ENCODE results near the gene IER5. TPM values are rescaled to one million over a fixed set of nuclear protein-coding genes. Genes with fewer than 3 reads are reported as not detected.

IER5 gene
- total RNA-seq, 2 donors from 2014 or later: 13.2 to 21.2 TPM

- peak overlapping the region; percentile 71 for H3K9ac ChIP-seq (ENCODE audit: extremely low read depth, low read length, poor library complexity, severe bottlenecking)
- 0% methylated on average over 5 to 97 of the region's 97 CpGs for WGBS, 2 experiments (ENCODE audit: insufficient coverage in 1 of 2, insufficient read length in 1 of 2)
- H3K36me3 Mint-ChIP-seq (ENCODE audit: low read depth): peaks cover 21% of the 10 kb centered on the region
- no peaks in the 10 kb centered on the region for H3K9me3 ChIP-seq (ENCODE audit: control insufficient read depth, low read length)
- H3K27ac ChIP-seq (ENCODE audit: low read depth, low read length): no peak overlapping the region
- peaks cover 9% of the 10 kb centered on the region for H3K4me1 ChIP-seq (ENCODE audit: control insufficient read depth, insufficient read depth, low read length)
- H3K9me3 Mint-ChIP-seq: no peaks in the 10 kb centered on the region
- DNase-seq: no peak
- peak overlapping the region; percentile 98 for H3K4me3 ChIP-seq (ENCODE audit: low read length)
- peaks cover 33% of the 10 kb centered on the region for H3K27me3 Mint-ChIP-seq (ENCODE audit: insufficient read depth)
- peak overlapping the region; percentile 93 for H3K4me3 Mint-ChIP-seq
- peaks cover 28% of the 10 kb centered on the region for H3K36me3 ChIP-seq (ENCODE audit: control insufficient read depth, insufficient read depth, low read length)
- H3K27me3 ChIP-seq (ENCODE audit: control insufficient read depth, insufficient read depth, low read length, poor library complexity, severe bottlenecking): no peaks in the 10 kb centered on the region
- H3K27ac Mint-ChIP-seq: peak overlapping the region; percentile 93
- peaks cover 30% of the 10 kb centered on the region for H3K4me1 Mint-ChIP-seq
- no peak for TF ChIP-seq CTCF (conservative IDR thresholded peaks at IDR 0.05)
Measured at GRCh38 chr1:181089017-181089675, 646 bp downstream of the IER5 start.

GRCh38 chr1:181089676-181090544 is 1.4 kb downstream of the IER5 start:
- peaks cover 33% of the 10 kb centered on the region for H3K27me3 Mint-ChIP-seq (ENCODE audit: insufficient read depth)
- no peaks in the 10 kb centered on the region for H3K27me3 ChIP-seq (ENCODE audit: control insufficient read depth, insufficient read depth, low read length, poor library complexity, severe bottlenecking)
- peaks cover 28% of the 10 kb centered on the region for H3K36me3 ChIP-seq (ENCODE audit: control insufficient read depth, insufficient read depth, low read length)
- no peak overlapping the region for H3K27ac ChIP-seq (ENCODE audit: low read depth, low read length)
- no peak for TF ChIP-seq CTCF (conservative IDR thresholded peaks at IDR 0.05)
- H3K4me1 Mint-ChIP-seq: peaks cover 31% of the 10 kb centered on the region
- no peaks in the 10 kb centered on the region for H3K9me3 ChIP-seq (ENCODE audit: control insufficient read depth, low read length)
- peak overlapping the region; percentile 93 for H3K4me3 Mint-ChIP-seq
- peak; percentile 85 for DNase-seq
- peaks cover 21% of the 10 kb centered on the region for H3K36me3 Mint-ChIP-seq (ENCODE audit: low read depth)
- H3K27ac Mint-ChIP-seq: peak overlapping the region; percentile 87
- peak overlapping the region; percentile 98 for H3K4me3 ChIP-seq (ENCODE audit: low read length)
- H3K9me3 Mint-ChIP-seq: no peaks in the 10 kb centered on the region
- WGBS, 2 experiments (ENCODE audit: insufficient coverage in 1 of 2, insufficient read length in 1 of 2): 0 to 1% methylated on average over 23 to 48 of the region's 48 CpGs
- peak overlapping the region; percentile 62 for H3K9ac ChIP-seq (ENCODE audit: extremely low read depth, low read length, poor library complexity, severe bottlenecking)
- H3K4me1 ChIP-seq (ENCODE audit: control insufficient read depth, insufficient read depth, low read length): peaks cover 3% of the 10 kb centered on the region

GRCh38 chr1:181090641-181091126 is 2.2 kb downstream of the IER5 start:
- DNase-seq: no peak
- peak overlapping the region; percentile 98 for H3K4me3 ChIP-seq (ENCODE audit: low read length)
- H3K9me3 Mint-ChIP-seq: no peaks in the 10 kb centered on the region
- H3K36me3 Mint-ChIP-seq (ENCODE audit: low read depth): peaks cover 21% of the 10 kb centered on the region
- H3K4me1 ChIP-seq (ENCODE audit: control insufficient read depth, insufficient read depth, low read length): peaks cover 3% of the 10 kb centered on the region
- H3K4me1 Mint-ChIP-seq: peaks cover 37% of the 10 kb centered on the region
- H3K9ac ChIP-seq (ENCODE audit: extremely low read depth, low read length, poor library complexity, severe bottlenecking): peak overlapping the region; percentile 62
- H3K27me3 ChIP-seq (ENCODE audit: control insufficient read depth, insufficient read depth, low read length, poor library complexity, severe bottlenecking): no peaks in the 10 kb centered on the region
- TF ChIP-seq CTCF (conservative IDR thresholded peaks at IDR 0.05): no peak
- peaks cover 28% of the 10 kb centered on the region for H3K36me3 ChIP-seq (ENCODE audit: control insufficient read depth, insufficient read depth, low read length)
- H3K27me3 Mint-ChIP-seq (ENCODE audit: insufficient read depth): peaks cover 33% of the 10 kb centered on the region
- WGBS, 2 experiments (ENCODE audit: insufficient coverage in 1 of 2, insufficient read length in 1 of 2): 17 to 27% methylated on average over 2 to 8 of the region's 9 CpGs
- H3K27ac ChIP-seq (ENCODE audit: low read depth, low read length): no peak overlapping the region
- H3K9me3 ChIP-seq (ENCODE audit: control insufficient read depth, low read length): no peaks in the 10 kb centered on the region
- peak overlapping the region; percentile 43 for H3K27ac Mint-ChIP-seq
- peak overlapping the region; percentile 93 for H3K4me3 Mint-ChIP-seq
